Measurements from ENCODE around the gene ZNF45. TPM values are rescaled to one million over a fixed set of nuclear protein-coding genes. Genes with fewer than 3 reads are reported as not detected.

The ZNF45 gene
- total RNA-seq: 10 to 100 TPM in 3 of 4 donors, 1 to 10 TPM in 1; 5.5 to 18.2 (median 13.2) TPM
- polyA plus RNA-seq: 1 to 10 TPM; 2.4 to 6.4 (median 4.6) TPM

GRCh38 chr19:43934985-43935708 is at the start of gene ZNF45:
ZNF45 (minus strand) TSS chr19:43935282; CDS start chr19:43922185, 13,097 bp downstream.
- peak; percentile 92 for DNase-seq
- Histone ChIP-seq H3K4me3 (peak within 1 kb of the TSS; percentile 50 to 68 (median 65)), H3K4me1 (peaks cover 0 to 21% (median 9%) of the 10 kb centered on the region in 4 donors), H3K36me3 (peaks cover 16 to 35% (median 21%) of the 10 kb centered on the region in 4 donors), H3K27ac (peak within 1 kb of the TSS; percentile 86 to 89 (median 88)), H3K27me3 (no peaks in the 10 kb centered on the region), H3K9me3 (no peaks in the 10 kb centered on the region)
- intact Hi-C loops (cut with DNase I): loop anchor here (1.0 to 5.0 kb wide), 4 partner anchors 16 to 178 kb away; partner anchors contain the start of genes ZNF155, ZNF221, ZNF225 and ZNF230
- no peak for TF ChIP-seq CTCF (IDR thresholded peaks at IDR 0.05)
- no peak for TF ChIP-seq EP300 (IDR thresholded peaks at IDR 0.05)
- TF ChIP-seq POLR2A (IDR thresholded peaks at IDR 0.05): peak in 1 of 2 donors; percentile 17
- peak in 3 of 4 donors; percentile 55 to 69 (median 64) for TF ChIP-seq POLR2AphosphoS5 (IDR thresholded peaks at IDR 0.05)
- WGBS, 2 donors: 0% methylated on average over 42 of the region's 42 CpGs

GRCh38 chr19:43984687-43985000 is 49.6 kb upstream of the ZNF45 start:
- no peak for TF ChIP-seq EP300 (IDR thresholded peaks at IDR 0.05)
- no peaks in the 10 kb centered on the region for H3K27me3 ChIP-seq
- DNase-seq: no peak
- intact Hi-C loops (cut with DNase I): loop anchor here (2.0 to 5.0 kb wide), 3 partner anchors 18 to 128 kb away; partner anchors contain the start of genes ZNF225, ZNF230 and ZNF45
- WGBS, 2 donors: 2 to 4% methylated on average over 14 of the region's 14 CpGs
- peak overlapping the region; percentile 67 to 80 (median 72) for H3K4me3 ChIP-seq
- H3K27ac ChIP-seq: peak overlapping the region; percentile 78 to 83 (median 83)
- peaks cover 0 to 16% (median 6%) of the 10 kb centered on the region in 4 donors for H3K4me1 ChIP-seq
- peaks cover 0 to 9% (median 1%) of the 10 kb centered on the region in 4 donors for H3K9me3 ChIP-seq
- peaks cover 0 to 16% (median 9%) of the 10 kb centered on the region in 4 donors for H3K36me3 ChIP-seq

GRCh38 chr19:43983912-43984686 is 49.0 kb upstream of the ZNF45 start, which contains the start of gene ZNF155:
ZNF155 (plus strand) TSS chr19:43984188; CDS start chr19:43988544, 4,356 bp downstream.
- H3K27me3 ChIP-seq: no peaks in the 10 kb centered on the region
- 1% methylated on average over 40 of the region's 40 CpGs for WGBS, 2 donors

GRCh38 chr19:43983544-43983911 is 48.4 kb upstream of the ZNF45 start:
- intact Hi-C loops (cut with DNase I): loop anchor here (5.0 kb wide), 2 partner anchors 46 to 129 kb away; partner anchors contain the start of genes ZNF225 and ZNF45
- TF ChIP-seq CTCF (IDR thresholded peaks at IDR 0.05): no peak
- no peak for TF ChIP-seq POLR2A (IDR thresholded peaks at IDR 0.05)
- H3K4me1 ChIP-seq: peaks cover 0 to 16% (median 6%) of the 10 kb centered on the region in 4 donors
- no peaks in the 10 kb centered on the region for H3K27me3 ChIP-seq
- DNase-seq: no peak
- peak overlapping the region; percentile 78 to 83 (median 83) for H3K27ac ChIP-seq
- H3K9me3 ChIP-seq: peaks cover 0 to 9% (median 6%) of the 10 kb centered on the region in 4 donors
- WGBS, 2 donors: 69 to 79% methylated on average over 2 of the region's 2 CpGs
- H3K36me3 ChIP-seq: peaks cover 0 to 4% (median 0%) of the 10 kb centered on the region in 4 donors
- H3K4me3 ChIP-seq: peak overlapping the region; percentile 67 to 80 (median 72)

More at GRCh38 chr19:43983912-43984686, 49.0 kb upstream of the ZNF45 start, which contains the start of gene ZNF155:
- peak within 1 kb of the TSS; percentile 78 to 83 (median 83) for H3K27ac ChIP-seq
- peaks cover 0 to 9% (median 5%) of the 10 kb centered on the region in 4 donors for H3K9me3 ChIP-seq
- TF ChIP-seq CTCF (IDR thresholded peaks at IDR 0.05) (no peak), POLR2AphosphoS5 (IDR thresholded peaks at IDR 0.05) (peak; percentile 38 to 82 (median 66))
- DNase-seq: peak; percentile 97
- H3K4me1 ChIP-seq: peaks cover 0 to 16% (median 6%) of the 10 kb centered on the region in 4 donors
- peaks cover 0 to 10% (median 3%) of the 10 kb centered on the region in 4 donors for H3K36me3 ChIP-seq
- intact Hi-C loops (cut with DNase I): loop anchor here (2.0 to 5.0 kb wide), 3 partner anchors 19 to 128 kb away; partner anchors contain the start of genes ZNF225, ZNF230 and ZNF45
- peak within 1 kb of the TSS; percentile 67 to 80 (median 72) for H3K4me3 ChIP-seq

Data from sigmoid colon (tissue), 7 donors.